ENCODE measurements around the gene C1orf21.

C1orf21 gene

DNA sequence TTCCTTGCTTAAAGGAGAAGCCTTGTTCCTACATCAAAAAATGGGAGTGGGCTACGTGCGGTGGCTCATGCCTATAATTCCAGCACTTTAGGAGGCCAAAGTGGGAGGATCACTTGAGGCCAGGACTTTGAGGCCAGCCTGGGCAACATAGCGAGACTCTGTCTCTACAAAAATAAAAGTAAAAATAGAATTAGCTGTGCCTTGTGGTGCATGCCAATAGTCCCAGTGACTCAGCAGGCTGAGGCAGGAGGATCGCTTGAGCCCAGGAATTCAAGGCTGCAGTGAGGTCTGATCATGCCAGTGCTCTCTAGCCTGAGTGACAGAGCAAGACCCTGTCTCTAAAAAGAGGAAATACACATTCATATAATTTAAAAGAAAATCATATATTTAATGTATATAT is 127.1 kb downstream of the C1orf21 start:
- no peak for DNase-seq (ENCODE audit: low read depth in 2 of 2)

DNA sequence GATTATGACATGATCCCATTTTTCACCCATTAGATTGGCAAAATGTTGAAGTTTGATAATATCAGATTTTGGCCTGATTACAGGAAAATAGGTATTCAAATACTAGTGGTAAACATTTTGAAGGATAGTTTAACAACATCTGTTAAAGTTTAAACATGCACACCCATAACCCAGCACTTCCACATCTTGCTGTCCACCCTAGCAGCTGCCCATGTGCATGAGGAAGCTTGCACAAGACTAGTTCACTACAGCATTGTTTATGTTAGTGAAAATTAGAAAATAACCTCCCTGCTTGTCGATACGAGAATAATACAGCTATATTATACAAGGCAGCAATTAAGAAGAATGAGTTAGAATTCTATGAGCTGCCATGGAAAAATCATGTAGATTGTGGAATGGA is 127.6 kb downstream of the C1orf21 start:
- no peak for DNase-seq (ENCODE audit: low read depth in 2 of 2)

DNA sequence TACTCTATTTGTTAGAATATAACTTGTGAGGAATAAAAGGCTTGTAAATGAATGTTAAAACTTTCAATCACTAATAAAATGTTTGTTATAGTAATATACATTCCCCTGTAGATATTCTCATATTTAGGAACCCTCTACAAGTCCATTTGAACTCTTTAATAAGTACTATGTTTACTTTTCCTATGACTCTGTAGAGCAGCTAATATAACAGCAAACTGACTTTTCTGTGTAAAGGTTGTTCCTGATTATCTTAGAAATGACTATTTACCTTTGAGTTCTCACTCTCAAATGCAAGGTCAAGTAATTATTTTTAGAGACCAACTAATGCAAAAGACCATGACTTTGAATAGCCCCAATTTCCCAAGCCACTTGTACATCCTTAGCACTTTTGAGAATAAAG is 130.3 kb downstream of the C1orf21 start:
- DNase-seq (ENCODE audit: low read depth in 2 of 2) = no peak

DNA sequence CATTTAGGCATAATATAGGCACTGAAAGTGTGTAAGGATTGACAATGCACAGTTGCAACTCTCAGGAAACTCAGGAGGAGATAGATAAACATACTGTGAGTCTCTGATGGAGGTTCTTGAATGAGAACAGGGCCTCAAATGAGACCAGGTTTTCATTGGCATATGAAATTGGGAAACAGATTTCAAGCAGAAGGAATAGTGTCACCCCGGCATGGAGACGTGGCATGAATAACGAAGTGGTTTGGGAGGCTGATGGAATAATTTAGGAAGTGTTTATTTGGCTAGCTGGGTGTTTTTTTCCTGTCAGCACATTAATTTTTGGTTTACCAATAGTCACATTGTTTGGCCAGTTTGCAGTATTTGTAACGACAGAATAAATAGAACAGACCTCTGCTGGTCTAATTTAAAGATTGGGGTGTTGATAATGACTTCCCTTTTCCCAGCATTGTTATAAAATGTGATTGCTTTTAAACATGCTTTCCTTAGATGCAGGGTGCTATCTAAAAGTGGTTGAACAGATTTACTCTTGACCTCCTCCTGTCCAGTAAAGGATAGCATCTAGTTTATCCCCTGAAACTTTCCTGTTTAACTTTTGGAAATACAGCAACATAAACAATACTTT is 132.0 kb downstream of the C1orf21 start:
- no peak for DNase-seq (ENCODE audit: low read depth in 2 of 2)

DNA sequence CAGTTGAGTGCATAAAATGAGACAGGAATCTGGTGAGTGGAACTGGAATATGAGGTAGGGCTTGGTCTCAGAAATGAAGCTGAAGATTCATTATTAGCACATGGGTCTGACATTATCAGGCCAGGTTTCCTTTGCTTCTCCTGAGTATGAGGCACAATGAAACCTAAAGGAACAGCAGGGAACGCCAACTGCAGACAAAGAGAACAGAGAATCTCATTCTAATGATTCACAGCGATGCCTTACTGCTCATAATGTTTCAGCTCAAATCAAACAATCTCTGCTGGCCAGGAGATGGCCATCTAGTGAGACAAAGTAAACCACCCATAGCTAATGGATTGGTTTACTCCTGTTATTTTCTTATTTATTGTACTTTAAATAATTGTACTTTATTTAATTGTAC is 133.5 kb downstream of the C1orf21 start:
- no peak for DNase-seq (ENCODE audit: low read depth in 2 of 2)

DNA sequence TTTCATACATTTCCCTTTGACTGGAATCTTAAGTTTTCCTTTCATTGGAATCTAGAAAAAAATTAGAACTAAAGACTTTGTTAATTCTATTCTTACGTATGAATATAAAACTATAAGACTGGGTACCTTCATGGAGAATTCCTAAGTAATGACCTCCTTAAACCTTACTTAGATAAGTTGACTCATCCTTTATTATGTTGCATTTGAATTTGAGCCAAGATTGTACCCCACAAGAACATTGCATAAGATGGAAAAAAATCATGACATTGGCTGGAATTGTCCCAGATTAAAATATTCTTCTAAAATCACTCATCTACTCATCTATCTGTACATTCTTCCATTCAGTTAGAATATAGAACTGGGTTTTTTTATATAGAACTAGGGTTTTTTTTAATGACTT is 137.4 kb downstream of the C1orf21 start:
- DNase-seq (ENCODE audit: low read depth in 2 of 2) = no peak

DNA sequence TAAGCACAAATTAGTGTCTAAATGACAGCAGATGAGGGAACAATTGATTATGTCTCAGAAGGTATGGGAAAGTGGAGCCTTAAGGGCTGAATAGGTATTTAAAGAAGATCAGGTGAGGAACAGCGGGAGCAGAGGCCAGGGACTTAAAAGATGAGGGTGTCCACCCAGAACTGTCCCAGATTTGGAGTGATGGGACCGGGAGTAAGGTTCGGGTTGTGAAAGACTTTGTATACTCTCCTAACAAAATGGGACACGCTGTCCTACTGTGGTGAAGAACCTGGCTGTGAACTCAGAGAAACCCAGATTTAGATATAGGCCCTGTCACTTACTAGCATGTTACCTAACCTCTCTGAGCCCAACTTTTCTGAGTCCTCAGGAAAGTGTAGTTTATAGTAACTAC is 140.6 kb downstream of the C1orf21 start:
- DNase-seq (ENCODE audit: low read depth in 2 of 2) = no peak

DNA sequence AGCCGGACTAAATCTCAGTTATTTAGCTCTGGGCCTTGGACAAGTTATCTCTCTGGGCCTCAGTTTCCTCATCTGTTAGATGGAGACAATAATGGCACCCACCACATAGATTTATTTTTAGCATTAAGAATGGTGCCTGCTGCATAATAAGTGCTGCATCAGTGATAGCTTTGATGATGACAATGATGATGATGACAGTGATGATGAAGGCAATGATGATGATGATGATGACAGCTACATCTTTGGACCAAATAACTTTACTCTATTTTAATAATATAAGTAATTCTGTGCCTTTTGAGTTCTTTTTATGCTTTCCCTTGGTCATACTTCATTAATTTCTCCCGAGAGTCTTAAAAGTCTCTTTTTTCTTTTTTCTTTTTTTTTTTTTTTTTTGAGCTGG is 143.4 kb downstream of the C1orf21 start:
- DNase-seq (ENCODE audit: low read depth in 2 of 2) = no peak

DNA sequence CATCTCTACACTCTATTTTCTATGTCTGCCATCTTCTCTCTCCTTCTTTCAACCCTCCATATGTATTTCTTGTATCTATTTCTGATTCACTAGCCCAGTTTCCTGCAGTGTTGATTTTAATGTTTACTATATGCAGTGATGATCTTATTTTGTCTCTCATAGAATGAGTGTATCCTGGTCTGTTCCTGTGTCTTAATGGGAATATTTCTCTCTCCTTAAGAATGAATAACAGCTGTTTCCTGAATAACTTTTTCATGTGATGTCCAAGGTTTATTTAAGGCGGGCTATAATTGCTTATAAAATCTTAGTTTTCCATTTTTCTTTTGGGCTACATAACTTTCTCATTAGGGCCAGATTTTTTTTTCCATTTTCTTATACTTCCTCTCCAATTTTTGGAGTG is 144.5 kb downstream of the C1orf21 start:
- no peak for DNase-seq (ENCODE audit: low read depth in 2 of 2)

DNA sequence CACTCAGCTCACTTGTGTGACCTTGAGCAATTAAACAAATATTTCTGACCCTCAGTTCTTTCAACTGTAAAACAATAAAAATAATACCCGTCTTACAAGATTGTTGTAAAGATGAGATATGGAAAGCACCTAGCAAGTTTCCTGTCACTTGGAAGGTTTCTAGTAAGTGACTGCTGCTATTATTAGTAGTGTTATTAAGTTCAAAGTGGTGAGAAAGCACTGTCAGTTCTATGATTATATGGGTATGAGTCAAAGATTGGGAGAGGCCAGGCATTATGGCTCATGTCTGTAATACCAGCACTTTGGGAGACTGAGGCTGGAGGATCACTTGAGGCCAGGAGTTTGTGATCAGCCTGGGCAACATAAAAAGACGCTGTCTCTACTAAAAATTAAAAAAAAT is 145.4 kb downstream of the C1orf21 start:
- no peak for DNase-seq (ENCODE audit: low read depth in 2 of 2)

DNA sequence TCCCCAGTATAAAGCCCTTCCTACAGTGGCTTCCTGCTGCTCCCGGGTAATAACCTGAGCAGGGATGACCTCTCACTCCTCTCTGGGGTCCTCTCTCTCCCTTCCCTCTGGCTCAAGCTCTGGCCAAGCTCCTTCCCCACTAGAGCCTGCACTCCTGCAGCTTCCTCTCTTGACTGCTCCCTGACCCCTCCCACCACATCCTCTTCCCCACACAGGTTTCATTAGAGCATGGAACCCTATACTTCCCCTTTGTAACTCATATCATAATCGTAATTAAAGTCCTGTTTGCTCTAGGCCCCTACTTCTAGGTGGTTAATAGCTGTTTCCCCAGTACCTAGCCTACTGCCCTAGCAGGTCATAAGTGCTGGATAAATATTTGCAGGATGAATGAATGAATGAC is 146.2 kb downstream of the C1orf21 start:
- DNase-seq (ENCODE audit: low read depth in 2 of 2) = no peak

DNA sequence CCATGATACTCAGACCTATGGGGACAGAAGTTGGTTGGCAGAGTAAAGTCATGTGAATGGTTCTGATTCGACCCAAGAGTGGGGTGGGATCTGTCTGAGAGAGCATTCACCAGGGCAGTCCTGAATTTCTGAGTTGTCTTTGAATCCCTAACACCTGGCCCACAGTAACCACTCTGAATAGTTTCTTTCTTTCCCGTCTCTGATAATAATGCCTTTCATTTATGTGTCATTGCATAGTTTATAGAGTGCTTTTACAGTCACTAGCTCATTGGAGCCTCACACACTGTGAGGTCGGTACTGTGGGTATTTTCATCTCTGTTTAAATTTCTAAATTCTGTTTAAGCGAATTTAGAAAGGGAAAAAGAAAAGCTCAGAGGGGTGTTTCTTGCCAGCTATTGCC is 147.1 kb downstream of the C1orf21 start:
- no peak for DNase-seq (ENCODE audit: low read depth in 2 of 2)

DNA sequence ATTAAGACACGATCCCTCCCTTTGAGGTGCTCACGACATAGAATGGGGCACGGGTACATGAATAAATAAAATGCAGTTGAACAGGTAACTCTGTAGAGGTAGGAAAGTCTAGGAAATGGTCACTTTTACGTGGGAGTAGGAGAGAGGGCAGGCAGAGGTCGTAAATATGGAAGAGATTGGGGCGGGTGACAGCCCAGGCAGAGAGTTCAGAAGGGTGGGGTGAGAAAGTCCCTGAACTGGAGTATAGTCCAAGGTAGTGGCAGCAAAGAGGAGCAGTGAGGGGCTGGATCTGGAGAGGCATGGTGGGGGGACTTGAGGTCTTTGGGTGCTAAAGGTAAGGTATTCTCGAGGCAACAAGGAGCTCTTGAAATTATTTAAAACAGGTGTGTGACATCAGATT is 147.9 kb downstream of the C1orf21 start:
- no peak for DNase-seq (ENCODE audit: low read depth in 2 of 2)

DNA sequence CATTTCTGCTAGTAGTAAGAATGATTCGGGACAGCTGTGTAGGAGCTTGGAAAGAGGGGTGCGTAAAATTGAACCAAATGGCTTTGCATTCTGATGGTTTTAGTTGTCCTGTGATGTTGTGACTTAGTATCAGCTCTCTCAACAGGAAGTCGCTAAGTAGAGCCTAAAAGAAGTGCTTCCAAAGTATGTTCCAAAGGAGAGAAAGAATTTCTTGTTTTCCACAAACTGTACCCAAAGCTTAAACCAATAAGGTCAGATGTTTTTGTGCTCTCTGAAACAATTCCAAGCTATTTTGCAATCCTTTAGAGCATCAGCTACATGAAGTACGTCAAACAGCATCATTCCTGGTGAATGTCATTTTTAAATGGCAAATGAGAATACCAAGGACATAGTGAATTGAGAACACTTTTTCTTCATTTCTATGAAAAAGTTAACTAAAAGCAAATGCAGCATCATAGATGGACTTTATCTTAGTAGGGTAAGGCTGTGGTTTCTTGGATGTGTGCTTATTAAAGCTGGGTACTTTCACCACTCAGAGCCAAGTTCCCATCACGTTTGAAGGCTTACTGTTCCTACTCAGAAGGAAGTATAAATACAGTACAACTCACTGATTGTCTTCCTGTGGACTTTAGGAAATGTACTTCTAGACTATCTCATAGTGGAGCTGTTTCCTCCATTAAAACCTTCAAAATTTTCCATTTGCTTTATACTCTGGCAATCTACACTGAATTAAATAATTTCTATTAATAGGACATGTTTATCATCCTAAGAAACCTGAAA is 148.6 kb downstream of the C1orf21 start:
- no peak for DNase-seq (ENCODE audit: low read depth in 2 of 2)

DNA sequence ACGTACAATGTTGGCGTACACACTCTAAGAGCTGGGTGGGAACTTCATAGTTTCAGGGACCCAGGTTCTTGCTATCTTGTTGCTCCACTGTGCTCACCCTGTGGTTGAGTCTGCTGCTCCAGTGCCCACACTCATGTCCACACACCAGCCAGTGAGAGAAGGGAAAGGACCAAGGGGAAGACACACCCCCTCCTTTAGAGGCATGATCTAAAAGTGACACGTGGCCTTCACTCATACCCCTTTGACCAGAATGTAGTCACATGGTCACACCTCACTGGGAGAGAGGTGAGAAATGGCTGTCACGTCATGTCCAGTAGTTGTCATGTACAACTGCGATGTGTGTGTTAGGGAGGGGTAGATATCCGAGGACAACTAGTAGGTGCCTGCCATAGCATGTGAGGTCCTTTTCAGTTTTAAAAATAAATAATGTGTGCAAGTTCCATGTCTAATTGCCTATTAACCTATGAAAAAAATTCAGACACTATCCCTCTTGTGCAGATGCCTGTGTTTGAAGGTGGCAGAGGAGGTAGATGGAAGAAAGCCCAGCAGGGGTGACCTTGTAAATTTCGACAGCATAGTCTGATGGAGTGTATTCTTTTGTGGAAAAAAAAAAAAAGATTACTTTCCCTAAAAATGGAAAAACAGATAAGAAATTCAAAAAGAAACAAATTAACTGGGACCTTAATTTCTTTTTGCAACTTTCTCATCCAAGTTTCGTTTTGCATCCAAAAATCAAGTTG is 149.6 kb downstream of the C1orf21 start:
- no peak for DNase-seq (ENCODE audit: low read depth in 2 of 2)

DNA sequence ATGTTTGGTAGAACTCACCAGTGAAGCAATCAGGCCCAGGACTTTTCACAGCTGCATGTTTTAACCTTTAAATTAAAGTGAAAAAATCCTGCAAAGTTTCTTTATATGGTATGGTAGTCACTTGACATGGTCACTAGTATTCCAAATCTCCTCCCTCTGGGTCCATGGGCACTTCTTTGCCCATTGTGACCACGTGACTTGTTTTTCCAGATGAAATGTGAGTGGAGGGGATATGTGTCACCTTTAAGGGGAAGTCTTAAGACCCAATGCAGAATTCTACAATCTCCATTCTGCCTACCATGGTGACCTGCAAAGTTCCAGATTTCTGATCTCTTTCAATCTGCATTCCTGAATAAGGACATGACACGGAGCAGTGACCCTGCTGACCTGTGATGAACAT is 152.8 kb downstream of the C1orf21 start:
- no peak for DNase-seq (ENCODE audit: low read depth in 2 of 2)

DNA sequence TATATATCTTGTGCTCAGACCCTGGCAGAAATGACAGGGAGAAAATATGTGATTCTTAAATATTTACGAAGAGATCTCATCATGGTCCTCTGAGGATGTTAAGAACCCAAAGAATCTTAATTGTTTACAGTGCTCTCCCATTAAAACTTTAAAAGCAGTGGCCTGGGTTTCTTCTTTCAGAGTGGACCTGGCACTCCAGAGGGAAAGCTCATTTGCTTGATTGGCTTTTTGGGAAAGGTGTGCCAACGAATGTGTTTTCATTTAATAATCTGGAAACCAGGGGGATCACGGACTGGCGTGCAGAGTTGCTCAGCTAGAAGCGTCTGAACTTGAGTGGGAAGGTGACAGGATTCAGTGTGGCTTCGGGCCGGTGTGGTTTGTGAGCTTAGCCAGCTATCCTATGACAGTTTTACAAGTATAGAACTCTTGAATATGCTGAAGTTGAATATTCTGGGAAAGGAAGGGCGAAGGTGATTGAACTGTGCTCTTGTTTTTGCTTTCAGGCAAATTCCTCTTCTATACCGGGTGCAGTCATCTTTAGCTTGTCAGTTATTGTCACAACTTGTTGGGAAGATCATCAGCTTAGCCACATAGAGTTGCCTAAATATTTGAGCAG is 154.8 kb downstream of the C1orf21 start:
- DNase-seq (ENCODE audit: low read depth in 2 of 2) = no peak

DNA sequence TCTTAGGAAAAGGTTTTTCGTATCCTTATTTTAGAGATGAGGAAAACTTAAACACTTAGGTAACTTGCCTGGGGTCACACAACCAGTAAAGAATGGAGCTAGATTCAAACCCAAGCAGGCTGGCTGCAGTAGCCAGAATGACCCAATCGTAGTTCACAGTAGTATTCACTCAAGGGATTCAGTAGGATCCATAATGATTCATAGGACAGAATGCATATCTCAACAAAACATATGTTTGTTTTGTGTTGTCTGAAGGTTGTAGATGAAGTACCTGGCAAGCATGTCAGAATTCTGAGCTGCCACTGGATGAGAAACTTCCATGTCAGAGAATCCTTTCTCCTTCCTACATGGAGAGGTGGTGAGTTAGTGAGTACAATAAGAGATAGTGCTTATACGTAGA is 155.5 kb downstream of the C1orf21 start:
- DNase-seq (ENCODE audit: low read depth in 2 of 2) = no peak

DNA sequence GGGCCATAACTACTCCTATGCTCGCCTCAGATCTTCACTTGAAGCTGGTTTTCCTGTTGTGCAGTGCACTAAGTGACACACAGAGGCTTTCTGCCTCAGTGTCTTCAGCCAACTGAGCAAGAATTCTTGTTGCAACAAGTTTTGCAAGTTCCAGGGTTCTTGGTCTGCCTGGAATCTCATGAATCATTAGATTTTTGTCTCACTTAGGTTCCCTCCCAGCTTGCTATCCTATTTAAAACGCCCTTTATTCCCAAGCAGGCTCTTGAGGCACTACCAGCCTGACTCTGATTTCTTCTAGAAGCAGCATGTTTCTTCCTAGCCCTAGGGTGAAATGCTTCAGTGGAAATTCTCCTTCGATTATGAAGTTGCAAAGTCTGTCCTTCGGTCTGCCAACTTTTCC is 158.8 kb downstream of the C1orf21 start:
- no peak for DNase-seq (ENCODE audit: low read depth in 2 of 2)

DNA sequence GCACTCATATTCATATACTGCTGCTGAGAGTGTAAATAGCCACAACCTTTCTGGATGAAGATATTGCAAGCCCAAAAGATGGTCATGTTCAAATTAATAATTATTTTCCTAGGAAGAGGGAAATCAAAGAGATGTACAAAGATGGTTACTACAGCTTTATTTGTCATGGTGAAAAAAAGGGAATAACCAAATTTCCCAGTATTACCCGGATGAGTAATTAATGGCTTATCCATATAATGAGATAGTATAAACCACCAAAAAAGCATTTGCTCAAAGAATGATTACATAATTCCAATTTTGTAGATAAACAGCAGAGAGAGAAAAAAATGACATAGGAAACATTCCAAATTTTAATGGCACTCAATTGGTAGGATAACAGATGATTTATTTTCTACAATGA is 165.6 kb downstream of the C1orf21 start:
- DNase-seq (ENCODE audit: low read depth in 2 of 2) = no peak

DNA sequence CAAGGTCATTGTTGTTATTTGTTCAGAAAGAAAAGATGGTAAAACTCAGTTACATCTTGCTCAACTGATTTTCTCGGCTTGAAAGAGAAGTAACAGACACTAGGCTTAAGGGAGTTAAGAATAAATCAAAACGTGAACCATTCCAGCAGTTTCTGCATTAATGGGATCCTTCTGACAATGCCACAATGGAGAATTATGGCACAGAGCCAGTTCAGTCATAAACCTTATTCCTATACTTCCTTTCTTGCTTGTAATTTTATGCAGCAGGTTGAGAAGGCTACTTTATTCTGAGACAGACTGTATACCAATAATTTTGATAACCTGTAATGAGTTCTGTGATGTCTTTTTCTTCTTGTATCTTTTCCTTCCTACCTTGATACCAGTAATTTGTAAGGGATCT is 167.0 kb downstream of the C1orf21 start:
- DNase-seq (ENCODE audit: low read depth in 2 of 2) = no peak

Data from stimulated activated CD8-positive, alpha-beta memory T cell treated with anti-CD3 and anti-CD28 coated beads, Interleukin-2, amount 100 ng/mL, for 1 hour (primary cell).